HG03097 (cell line): ENCODE data around the gene LMAN2.

Source experiments
- ATAC-seq: cut with Tn5 transposase; IDR thresholded peaks from one replicate; pipeline ENCODE4 v1.9.1; 2021; ENCODE audit not compliant: unreplicated experiment, low FRiP score

The LMAN2 gene

DNA sequence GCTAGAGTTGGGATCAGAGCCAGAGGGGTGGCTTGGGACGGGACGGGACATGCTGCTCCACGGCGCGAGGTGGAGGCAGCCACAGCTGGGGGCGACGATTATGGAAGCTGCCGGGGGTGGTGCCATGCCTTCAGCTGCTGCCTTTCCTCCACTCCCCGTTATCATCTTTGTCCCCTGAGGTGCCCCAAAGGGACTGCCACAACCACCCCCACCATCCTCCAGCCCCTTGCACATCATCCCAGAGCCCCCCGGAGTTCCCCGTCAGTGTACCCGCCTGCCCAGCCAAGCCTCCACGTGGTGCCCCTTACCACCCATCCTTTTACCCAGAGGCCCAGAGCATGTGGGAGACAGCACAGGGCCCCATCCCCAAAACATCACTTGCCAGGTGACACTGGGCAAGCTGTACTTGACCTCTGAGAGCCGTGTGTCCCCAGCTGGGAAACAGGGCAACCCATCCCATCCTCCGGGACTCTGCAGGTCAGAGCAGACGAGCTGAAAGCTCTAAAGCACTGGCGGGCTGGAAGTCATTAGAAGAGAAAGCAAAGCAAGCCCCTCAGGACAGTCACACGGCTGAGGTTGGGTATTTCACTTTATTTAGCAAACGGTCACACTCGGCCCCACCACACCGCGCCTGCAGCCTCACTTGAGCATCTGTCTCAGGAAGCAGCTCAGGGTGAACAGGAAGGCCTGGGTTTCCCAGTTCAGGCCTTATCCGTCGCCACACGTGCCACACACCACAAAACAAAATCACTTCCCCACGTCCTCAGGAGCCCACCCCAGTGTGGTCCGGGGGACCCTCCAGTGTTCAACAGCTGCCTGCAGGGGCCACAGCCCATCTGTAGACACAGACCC is 20.3 kb downstream of the LMAN2 start:
- no peak for ATAC-seq

DNA sequence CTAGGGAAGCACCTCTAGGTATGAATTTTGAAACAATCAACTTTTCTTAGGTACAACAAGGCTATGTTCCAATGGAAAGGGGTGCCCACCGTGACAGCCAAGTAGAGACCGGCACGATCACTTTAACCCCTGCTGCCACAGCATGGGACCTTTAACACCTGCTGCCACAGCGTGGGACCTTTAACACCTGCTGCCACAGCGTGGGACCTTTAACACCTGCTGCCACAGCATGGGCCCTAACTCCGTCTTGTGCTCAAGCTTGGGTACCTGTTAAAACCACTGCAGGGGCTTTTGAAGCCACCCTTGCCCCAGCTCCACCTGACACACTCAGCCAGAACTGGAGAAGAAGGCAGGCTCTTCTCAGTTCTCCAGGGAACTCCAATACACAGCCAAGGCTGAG is 21.6 kb downstream of the LMAN2 start:
- ATAC-seq: no peak

DNA sequence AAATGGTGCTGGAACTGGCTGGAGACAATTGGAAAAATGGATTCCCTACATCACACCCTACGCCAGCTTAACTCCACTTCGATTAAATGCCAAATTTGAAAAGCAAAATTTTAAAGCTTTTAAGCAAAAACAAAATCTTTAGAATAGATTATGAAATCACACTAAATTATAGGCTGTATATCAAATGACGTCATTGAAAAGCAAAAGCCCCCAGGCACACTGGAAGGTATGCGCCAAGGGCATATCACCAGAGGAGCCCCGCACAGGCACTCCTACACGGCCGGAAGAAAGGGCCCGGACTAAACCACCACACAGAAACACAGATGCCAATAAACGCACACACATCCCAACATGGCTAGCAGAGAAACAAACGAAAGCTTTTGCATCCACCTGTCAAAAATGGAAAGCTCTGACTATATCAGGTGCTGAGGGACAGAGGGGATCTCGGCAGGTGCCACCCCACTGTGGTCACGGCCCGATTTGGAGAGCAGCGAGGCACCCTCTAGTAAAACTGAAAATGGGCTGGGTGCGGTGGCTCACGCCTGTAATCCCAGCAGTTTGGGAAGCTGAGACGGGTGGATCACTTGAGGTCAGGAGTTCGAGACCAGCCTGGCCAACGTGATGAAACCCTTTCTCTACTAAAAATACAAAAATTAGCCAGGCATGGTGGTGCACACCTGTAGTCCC is 22.8 kb downstream of the LMAN2 start:
- no peak for ATAC-seq

DNA sequence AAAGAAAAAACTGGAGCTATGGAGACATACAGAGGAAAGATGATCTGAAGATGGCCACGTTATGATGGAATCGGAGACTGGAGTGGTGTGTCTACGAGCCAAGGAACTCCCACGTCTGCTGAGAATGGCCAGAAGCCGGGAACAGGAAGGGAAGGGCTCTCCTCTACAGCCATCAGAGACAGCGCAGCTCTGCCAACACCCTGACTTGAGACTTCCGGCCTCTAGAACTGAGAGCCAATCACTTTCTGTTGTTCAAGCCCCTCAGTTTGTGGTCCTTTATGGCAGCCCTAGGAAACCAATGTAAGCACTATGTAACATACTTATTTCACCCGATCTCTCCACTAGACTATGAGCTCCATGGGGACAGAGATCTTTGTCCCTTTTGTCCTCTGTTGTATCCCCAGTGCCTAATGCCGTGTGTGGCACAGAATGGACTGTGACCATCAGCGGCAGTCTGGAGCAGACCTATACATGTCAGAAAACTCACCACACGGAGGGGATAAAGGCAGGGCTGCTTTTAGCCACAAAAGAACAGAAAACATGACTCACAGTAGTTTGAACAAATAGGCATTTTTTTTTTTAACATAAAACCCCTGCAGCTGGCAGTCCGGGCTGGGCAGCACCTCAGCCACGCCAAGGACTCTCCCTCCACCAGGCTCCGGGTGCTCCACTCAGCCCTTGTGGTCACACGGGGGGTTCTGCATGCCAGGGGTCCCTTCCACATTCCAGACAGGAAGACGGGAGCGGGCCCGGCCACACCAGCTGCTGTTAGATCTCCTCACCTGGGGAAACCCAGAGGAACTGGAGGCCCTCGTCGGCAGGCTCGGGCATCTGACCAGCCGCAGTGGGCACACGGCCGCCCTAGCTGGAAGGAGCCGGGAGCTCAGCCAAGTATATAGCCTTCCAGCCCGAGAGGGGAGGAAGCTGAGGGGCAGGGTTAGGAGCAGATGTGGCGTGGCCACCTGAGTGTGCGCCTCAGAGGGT is 23.6 kb downstream of the LMAN2 start:
- no peak for ATAC-seq

DNA sequence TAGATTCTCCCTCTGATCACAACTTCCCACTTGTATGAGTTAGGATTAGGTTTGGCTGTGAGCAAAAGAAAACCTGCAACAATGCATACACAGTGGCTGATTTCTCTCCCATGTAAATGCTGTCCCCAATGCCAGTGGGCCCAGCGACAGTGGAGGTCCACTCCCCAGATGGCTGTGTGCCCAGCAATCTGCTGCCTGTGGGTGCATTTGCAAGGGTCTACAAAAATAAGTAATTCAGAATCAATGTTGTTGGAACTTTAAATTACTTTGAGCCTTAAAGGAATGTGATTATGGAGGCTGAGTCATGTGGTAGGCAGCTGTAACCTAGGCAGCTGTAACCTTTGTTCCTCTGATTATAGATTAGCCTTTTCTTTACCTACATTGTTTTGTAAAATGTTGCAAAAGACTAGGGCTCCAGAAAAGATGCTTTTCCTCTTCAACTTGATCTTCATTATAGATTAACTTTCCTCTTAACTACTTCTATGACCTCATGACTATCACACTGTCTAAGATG is 25.5 kb downstream of the LMAN2 start:
- ATAC-seq: no peak

DNA sequence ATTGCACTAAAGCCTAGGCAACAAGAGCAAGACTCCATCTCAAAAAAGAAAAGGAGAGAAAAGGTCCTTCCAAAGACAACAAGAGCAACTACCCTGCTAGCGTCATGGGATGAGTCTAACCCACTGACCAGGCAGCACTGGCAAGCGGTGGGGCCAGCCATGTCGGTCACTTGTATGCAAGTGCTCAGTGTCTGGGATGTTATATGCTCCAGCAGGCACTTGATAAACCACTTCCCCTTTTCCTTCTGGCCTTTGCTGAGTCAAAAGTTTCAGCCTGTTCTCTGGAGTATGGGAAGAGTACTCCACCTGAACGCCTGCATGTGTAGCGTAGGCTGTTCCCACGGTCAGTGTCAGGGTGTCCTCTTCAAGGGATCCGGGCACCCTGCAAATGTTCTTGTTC is 30.6 kb downstream of the LMAN2 start:
- ATAC-seq: no peak

DNA sequence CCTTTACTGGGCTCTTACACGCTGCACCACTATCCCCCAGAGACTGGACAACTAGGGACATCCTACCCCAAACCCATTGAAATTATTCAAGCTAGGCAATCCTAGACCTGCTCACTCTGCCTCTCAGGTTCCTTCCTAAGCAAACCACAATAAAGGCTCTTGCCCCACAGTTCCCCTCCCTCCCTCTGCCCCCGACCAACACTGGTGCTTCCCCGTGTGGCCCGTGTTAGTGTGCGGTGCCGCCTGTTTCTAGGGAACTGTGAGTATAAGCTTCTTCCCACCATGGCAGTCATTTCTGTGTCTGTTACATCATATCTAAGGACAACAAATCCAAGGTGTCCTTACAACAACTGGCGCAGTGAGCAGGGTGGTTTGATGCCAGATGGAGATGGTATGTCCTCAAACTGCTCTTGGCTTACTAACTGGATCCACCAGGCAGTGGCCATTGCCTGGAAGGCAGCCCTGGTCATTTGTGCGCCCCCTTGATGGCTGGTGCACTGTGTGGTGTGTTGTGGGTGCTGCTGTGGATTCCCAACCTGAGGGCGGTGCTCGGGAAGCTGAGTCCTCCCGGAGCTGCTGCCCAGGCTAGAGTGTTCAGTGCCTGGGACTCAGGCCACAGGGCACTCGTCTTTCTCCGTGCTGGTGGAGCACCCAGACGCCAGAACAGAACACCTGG is 31.4 kb downstream of the LMAN2 start:
- no peak for ATAC-seq

DNA sequence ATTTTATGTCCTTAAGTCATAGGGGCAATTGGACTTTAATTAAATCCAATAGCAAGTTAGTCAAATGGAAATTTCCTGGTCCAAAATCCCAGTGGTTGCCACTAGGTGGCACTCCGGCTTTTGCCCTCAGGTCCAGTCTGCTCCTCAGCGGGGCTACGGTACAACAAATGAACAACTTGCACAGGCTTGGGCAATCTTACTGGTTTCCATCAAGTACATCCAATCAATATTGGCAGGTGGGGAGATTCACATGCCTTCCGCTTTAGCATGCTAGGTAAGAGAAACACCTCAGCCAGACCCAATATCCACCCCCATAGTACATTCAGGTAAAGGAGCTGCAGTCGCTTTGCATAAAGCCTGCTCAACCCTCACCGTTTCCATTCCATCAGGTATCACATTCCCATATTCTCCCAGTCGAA is 33.5 kb downstream of the LMAN2 start:
- no peak for ATAC-seq

DNA sequence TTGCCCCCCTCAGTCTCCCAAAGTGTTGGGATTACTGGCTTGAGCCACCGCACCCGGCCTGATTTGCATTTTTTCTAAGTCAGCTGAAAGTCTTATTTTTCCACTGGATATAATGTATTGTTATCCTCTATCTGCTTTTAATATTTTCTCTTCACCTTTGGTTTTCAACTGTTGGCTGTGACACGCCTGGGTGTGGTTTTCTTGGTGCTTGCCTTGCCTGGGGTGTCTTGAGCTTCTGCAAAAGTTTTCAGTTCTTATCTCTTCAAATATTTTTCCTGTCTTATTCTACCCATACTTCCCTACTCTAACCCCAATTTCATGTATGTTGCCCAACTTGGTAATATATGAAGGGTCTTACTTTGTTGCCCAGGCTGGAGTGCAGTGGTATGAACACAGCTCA is 35.5 kb downstream of the LMAN2 start:
- ATAC-seq: no peak

DNA sequence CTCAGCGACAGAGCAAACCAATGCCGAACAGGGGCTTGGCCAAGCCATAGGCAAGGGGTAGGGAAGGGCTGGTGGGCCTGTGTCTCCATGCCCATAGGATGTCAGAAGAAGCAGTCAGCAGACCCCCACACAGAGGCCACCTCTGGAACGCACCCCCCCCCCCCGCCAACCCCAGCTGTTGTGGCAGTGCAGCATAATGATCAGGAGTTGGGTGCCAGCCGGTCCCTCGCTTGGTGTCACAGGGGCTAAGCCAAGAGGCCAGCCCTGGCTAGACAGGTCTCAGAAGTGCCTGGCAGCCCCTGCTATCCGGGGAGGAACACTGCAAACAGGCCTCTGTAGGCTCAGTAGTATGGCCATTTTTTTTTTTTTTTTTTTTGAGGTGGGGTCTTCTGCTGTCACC is 36.1 kb downstream of the LMAN2 start:
- no peak for ATAC-seq

DNA sequence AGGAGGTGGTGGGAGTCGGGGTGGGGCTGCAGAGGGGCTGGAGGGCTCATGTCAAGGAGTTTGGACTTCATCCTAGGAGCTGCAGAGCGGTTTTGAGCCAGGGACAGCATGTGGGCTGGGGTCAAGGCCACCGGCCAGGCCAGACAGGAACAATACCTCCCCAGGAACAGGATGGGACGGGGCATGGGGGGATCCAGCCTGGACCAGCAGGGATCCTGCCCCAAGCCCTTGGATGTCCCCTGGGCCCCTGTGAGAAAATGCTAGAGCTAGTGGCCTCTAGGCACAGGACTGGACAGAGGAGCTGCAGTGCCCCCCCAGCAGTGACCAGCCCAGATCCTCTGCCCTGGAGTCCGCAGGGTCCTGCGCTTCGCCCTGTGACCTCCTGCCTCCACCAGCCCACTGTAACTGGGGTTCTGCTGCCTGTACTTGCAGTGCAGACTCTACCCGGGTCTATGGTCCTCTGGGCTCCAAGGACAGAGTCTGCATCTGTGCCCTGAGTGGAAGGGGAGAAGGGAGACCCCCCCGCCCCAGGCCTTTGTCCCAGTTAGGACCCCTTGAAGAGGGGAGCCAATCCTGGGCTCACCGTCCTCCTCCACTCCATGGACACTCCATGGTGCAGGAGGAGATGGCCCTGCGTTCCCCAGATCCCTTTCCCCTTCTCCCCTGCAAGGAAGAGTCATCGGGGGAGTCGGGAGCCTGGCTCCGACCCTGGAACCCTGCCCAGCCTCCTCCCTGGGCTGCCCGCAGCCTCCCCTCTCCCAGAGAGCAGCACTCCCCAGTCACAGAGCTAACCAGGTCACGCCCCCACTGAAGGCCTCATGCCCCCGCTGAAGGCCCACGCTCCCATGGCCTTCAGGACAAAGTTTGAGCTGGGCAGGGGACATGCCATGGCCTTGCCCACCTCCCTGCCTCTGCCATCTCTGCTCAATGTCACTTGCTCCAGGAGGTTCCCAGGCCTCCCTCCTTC is 36.8 kb downstream of the LMAN2 start:
- ATAC-seq: no peak

DNA sequence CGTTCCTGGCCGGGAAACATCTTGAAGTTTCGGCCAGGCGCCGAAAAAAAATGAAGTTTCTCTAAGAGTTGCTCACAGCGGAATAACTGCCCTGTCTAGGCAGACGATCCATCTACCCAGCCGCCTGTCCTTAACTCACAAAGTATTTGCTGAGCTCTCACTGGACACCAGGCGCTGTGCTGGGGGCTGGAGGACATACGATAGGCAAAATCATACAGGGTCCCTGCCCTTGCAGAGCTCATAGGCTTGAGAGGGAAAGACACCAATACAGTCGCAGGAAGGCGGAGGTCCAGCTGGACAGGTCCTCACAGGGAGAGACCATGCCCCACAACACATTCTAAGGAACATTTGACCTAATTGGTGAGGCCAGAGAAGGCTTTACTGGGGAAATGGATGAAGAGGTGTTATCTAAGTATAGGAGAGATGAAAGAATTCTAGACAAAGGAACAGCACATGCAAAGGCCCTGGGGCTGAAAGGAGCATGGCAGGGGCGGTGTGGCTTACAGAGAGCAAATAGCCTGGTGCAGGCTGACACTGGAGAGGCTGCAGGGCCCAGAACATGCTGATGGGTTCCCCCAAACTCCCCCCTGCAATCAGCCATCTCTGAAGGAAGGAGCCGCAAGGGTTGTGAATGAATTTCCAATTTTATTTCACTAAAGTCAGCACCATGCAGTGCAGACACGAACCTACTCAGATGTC is 37.8 kb downstream of the LMAN2 start:
- no peak for ATAC-seq

DNA sequence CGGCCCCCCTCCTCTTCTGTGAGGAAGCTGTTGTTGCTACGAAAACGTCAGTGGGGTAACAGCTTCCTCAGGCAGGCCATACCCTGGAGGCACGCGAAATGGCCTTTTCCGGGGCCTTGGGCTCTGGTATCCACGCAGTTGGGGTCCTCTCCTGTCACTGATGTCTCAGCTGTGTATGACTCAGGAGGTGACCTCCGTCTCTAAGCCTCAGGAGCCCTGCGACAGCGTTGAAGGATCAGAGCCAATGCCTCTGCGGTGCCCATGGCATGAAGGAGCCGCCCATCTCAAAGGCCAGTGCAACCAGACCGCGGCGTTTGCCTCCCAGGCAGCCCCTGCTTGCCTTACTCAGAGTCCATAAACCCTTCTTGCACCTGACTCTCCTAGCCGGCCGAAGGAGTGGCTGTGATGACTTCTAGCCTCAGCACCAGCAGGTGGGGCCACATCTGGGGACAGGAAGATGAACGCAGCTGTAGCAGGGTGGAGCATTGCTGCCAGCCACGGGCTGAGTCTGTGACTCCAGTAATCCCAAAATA is 38.8 kb downstream of the LMAN2 start:
- ATAC-seq: peak; percentile 21

DNA sequence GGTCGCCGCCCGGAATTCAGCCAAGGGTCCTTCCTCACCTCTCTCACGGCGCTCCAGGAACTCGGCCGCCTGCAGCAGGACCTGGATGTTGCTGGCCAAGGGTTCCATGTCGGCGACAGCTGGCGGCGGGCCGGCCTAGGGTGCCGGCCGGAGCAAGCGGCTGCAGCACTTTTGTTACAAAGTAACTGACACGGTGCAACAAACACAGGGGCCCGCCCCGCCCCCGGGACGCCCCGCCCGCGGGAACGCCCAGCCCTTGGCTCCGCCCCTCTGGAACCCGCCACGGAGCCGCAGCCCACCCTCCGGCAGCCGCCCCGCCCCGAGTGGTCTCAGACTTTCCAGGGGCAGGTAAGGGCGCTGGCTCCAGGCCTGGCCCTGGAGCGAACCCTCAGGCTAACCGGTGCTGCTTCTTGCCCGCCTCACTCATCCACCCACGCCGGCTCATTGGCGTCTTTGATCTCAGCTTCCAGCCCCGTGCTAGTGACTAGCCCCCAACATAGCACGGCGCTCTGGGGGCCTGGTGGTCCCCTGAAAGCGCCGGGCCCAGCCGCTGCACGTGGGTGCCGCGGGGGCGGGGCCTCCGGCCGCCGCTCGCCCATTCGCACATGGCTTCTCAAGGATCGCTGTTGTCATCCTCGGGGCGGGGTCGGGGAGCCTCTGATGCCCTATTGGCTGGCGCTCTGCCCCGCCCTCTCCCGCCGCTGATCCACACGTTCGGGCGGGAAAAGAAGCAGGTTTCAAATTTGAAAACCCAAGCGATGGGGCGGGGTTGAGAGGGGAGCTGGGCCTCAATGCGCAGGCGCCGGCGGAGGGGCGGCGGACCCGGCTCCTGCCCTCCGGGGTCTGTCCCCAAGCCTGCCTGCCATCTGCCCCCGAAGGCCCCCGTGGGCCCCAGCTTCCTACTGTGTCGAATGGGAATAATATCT is 39.5 kb downstream of the LMAN2 start, which contains the start of gene MXD3:
Gene MXD3, minus strand, starts transcription at position 176 of the 926 bp plus-strand sequence. Its CDS starts 68 bp downstream, at position 108.
- ATAC-seq: peak; percentile 60

DNA sequence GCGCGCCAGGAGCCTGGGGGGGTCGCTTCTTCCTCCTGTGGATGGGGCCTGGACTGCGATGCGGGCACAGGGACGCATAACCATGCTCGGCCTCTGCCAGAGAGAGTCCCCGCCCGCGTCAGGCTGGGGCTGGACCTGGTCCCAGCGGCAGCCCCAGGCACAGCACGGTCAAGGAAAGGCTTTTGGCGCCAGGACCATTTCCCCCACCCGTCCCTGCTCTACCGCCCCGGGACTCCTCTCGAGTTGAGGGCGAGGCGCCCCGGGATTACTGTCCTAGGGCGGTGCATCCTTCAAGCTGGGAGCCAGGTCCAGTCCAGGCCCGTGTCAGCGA is 40.1 kb downstream of the LMAN2 start:
- ATAC-seq: no peak

DNA sequence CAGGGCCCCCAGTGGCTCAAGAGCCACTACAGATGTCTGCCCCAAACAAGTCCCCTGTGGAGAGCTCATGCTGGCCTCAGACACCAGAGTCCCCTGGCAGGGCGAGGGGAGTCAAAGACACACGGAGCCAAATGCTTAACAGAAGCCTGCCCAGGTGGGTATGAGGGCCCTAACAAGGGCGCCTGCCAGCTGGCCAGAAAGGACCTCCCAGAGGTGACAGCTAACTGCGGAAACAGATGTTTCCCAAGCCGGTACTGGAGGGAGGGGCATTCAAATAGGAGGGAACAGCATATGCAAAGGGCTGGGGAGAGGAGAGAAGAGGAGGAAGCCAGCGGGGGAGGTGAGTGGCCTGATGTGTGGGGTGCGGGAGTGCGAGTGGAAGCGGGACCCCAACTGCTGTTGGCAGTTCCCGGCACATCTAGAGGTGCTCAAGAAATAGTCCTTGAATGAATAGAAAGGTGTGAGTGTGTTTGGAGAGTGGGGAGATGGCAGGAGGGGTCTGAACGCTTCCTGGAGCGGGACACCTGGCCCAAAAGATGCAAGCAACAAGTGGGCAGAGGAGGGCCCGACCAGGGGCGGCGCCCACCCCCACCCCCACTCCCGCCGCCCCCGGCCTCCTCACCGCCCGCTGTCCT is 40.6 kb downstream of the LMAN2 start:
- no peak for ATAC-seq

DNA sequence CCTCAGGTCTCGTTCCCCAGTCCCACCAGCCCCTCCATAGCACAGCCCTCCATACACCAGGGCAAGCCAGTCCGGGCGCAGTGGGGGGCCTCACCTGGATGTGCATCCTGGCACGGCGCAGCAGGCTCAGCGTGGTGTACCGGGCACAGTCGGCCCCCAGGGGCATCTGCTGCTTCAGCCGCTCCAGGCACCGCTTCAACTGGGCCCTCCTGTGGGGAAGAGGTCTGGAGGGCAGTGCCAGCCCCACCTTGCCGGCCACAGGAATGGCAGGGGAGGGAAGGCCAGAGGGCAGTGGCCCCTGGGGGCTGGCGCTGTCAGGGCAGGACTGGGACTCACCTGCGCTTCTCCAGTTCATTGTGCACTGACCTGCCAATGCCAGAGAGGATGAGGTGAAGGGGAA is 41.1 kb downstream of the LMAN2 start:
- ATAC-seq: no peak
